ENCODE measurements around the gene OPN5. TPM values are rescaled to one million over a fixed set of nuclear protein-coding genes. Genes with fewer than 3 reads are reported as not detected.

OPN5 gene
- total and polyA plus RNA-seq, 11 donors: 0.11 to 0.89 (median 0.45) TPM; not detected in 3

- Histone ChIP-seq H3K4me1 (no peaks in the 10 kb centered on the region), H3K27ac (no peak overlapping the region), H3K9me3 (no peaks in the 10 kb centered on the region), H3K36me3 (no peaks in the 10 kb centered on the region), H3K27me3 (peaks cover 0 to 5% (median 0%) of the 10 kb centered on the region in 9 donors), H3K4me3 (no peak overlapping the region)
- ATAC-seq (no peak), DNase-seq (no peak)
- WGBS, 4 donors: 77 to 96% (median 92%) methylated on average over 1 of the region's 1 CpG
- intact Hi-C loops (cut with DNase I): no loop called here
- TF ChIP-seq CTCF (IDR thresholded peaks at IDR 0.05) (no peak), POLR2A (IDR thresholded peaks at IDR 0.05) (no peak)
Observed at GRCh38 chr6:47836639-47837038, 54.8 kb downstream of the OPN5 start.

- peaks cover 0 to 5% (median 0%) of the 10 kb centered on the region in 9 donors for H3K27me3 ChIP-seq
- TF ChIP-seq CTCF (IDR thresholded peaks at IDR 0.05): no peak
- TF ChIP-seq POLR2A (IDR thresholded peaks at IDR 0.05): no peak
- no peak for ATAC-seq
- H3K4me3 ChIP-seq: no peak overlapping the region
- no peaks in the 10 kb centered on the region for H3K36me3 ChIP-seq
- no peaks in the 10 kb centered on the region for H3K4me1 ChIP-seq
- intact Hi-C loops (cut with DNase I): no loop called here
- 88 to 100% (median 93%) methylated on average over 1 of the region's 1 CpG for WGBS, 4 donors
- no peak for DNase-seq
- peaks cover 0 to 7% (median 0%) of the 10 kb centered on the region in 12 donors for H3K9me3 ChIP-seq
- H3K27ac ChIP-seq: no peak overlapping the region
Observed at GRCh38 chr6:47839645-47840044, 57.8 kb downstream of the OPN5 start.

- ATAC-seq: no peak
- no peak for TF ChIP-seq CTCF (IDR thresholded peaks at IDR 0.05)
- TF ChIP-seq POLR2A (IDR thresholded peaks at IDR 0.05): no peak
- H3K4me1 ChIP-seq: no peaks in the 10 kb centered on the region
- H3K36me3 ChIP-seq: no peaks in the 10 kb centered on the region
- no peak for DNase-seq
- H3K27ac ChIP-seq: no peak overlapping the region
- no peak overlapping the region for H3K4me3 ChIP-seq
- intact Hi-C loops (cut with DNase I): no loop called here
- no peaks in the 10 kb centered on the region for H3K27me3 ChIP-seq
- peaks cover 0 to 7% (median 0%) of the 10 kb centered on the region in 12 donors for H3K9me3 ChIP-seq
- 69 to 75% (median 72%) methylated on average over 3 of the region's 3 CpGs for WGBS, 4 donors
Observed at GRCh38 chr6:47844881-47845280, 63.0 kb downstream of the OPN5 start.

GRCh38 chr6:47846752-47847151, 64.9 kb downstream of the OPN5 start:
- H3K27ac ChIP-seq: no peak overlapping the region
- ATAC-seq (no peak), DNase-seq (no peak)
- no peak for TF ChIP-seq POLR2A (IDR thresholded peaks at IDR 0.05)
- no peak for TF ChIP-seq CTCF (IDR thresholded peaks at IDR 0.05)
- no peaks in the 10 kb centered on the region for H3K27me3 ChIP-seq
- H3K36me3 ChIP-seq: no peaks in the 10 kb centered on the region
- H3K4me1 ChIP-seq: no peaks in the 10 kb centered on the region
- intact Hi-C loops (cut with DNase I): no loop called here
- 58 to 70% (median 69%) methylated on average over 1 of the region's 1 CpG for WGBS, 4 donors
- peaks cover 0 to 7% (median 0%) of the 10 kb centered on the region in 12 donors for H3K9me3 ChIP-seq
- no peak overlapping the region for H3K4me3 ChIP-seq

Measured in heart left ventricle (tissue), 16 donors.